ENCODE results near the gene PHLPP1.

DNA sequence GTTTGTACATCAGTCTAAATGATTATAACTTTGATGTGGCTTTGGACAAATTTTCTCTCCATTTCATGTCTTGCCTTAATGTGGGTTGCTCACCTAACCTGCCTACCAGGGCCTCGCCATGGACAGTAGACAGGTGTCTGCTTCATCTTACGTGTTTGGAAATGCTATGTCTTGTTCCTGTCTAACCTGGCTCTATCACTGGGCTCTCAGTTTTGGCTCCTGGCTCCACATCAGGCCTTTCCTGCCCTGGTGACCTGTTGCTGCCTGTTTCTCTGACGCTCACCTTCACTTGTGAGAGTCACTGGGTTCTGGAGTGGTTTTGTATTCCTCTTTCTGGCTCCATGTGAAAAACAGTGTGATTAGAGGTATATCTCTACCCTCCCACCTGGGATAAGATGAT lies 65.9 kb downstream of the PHLPP1 start:
- TF ChIP-seq, protein P1, sequence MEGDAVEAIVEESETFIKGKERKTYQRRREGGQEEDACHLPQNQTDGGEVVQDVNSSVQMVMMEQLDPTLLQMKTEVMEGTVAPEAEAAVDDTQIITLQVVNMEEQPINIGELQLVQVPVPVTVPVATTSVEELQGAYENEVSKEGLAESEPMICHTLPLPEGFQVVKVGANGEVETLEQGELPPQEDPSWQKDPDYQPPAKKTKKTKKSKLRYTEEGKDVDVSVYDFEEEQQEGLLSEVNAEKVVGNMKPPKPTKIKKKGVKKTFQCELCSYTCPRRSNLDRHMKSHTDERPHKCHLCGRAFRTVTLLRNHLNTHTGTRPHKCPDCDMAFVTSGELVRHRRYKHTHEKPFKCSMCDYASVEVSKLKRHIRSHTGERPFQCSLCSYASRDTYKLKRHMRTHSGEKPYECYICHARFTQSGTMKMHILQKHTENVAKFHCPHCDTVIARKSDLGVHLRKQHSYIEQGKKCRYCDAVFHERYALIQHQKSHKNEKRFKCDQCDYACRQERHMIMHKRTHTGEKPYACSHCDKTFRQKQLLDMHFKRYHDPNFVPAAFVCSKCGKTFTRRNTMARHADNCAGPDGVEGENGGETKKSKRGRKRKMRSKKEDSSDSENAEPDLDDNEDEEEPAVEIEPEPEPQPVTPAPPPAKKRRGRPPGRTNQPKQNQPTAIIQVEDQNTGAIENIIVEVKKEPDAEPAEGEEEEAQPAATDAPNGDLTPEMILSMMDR (IDR thresholded peaks at IDR 0.05), result no peak
- TF ChIP-seq, protein P2, sequence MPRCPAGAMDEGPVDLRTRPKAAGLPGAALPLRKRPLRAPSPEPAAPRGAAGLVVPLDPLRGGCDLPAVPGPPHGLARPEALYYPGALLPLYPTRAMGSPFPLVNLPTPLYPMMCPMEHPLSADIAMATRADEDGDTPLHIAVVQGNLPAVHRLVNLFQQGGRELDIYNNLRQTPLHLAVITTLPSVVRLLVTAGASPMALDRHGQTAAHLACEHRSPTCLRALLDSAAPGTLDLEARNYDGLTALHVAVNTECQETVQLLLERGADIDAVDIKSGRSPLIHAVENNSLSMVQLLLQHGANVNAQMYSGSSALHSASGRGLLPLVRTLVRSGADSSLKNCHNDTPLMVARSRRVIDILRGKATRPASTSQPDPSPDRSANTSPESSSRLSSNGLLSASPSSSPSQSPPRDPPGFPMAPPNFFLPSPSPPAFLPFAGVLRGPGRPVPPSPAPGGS (IDR thresholded peaks at IDR 0.05), result no peak
- no peak for TF ChIP-seq PHF8 (IDR thresholded peaks at IDR 0.05; ENCODE audit: borderline replicate concordance, low read depth)
- TF ChIP-seq SMC3 (IDR thresholded peaks at IDR 0.05), result no peak
- TF ChIP-seq EP300 (IDR thresholded peaks at IDR 0.05), result no peak
- no peak for TF ChIP-seq BHLHE40 (IDR thresholded peaks at IDR 0.05; ENCODE audit: low read depth, low read length)
- no peak for TF ChIP-seq MAX (IDR thresholded peaks at IDR 0.05)
- no peak for TF ChIP-seq CBX2 (IDR thresholded peaks at IDR 0.05; ENCODE audit: borderline replicate concordance, low read depth)
- no peak for TF ChIP-seq RAD21 (conservative IDR thresholded peaks at IDR 0.05 in 1 of 2, IDR thresholded peaks at IDR 0.05 in 1 of 2)
- TF ChIP-seq CEBPB (IDR thresholded peaks at IDR 0.05), result no peak
